ENCODE data around the gene PSMA3. TPM values are rescaled to one million over a fixed set of nuclear protein-coding genes. Genes with fewer than 3 reads are reported as not detected.

Gene PSMA3
- total RNA-seq, 4 donors from 2014 or later, result 73.6 to 157 (median 119) TPM

- WGBS, 2 donors, result 91 to 94% methylated on average over 5 of the region's 5 CpGs
- TF ChIP-seq CTCF (IDR thresholded peaks at IDR 0.05) (no peak), POLR2A (IDR thresholded peaks at IDR 0.05) (no peak)
- Histone ChIP-seq H3K27me3 (no peaks in the 10 kb centered on the region), H3K9me3 (no peaks in the 10 kb centered on the region), H3K4me1 (no peaks in the 10 kb centered on the region), H3K4me3 (no peak overlapping the region), H3K27ac (no peak overlapping the region), H3K36me3 (peaks cover 0 to 83% (median 8%) of the 10 kb centered on the region in 3 donors)
- intact Hi-C loops (cut with DNase I), result no loop called here
- no peak for DNase-seq
These were observed 17.4 kb upstream of the PSMA3 start for GRCh38 chr14:58227096-58227819.

DNA sequence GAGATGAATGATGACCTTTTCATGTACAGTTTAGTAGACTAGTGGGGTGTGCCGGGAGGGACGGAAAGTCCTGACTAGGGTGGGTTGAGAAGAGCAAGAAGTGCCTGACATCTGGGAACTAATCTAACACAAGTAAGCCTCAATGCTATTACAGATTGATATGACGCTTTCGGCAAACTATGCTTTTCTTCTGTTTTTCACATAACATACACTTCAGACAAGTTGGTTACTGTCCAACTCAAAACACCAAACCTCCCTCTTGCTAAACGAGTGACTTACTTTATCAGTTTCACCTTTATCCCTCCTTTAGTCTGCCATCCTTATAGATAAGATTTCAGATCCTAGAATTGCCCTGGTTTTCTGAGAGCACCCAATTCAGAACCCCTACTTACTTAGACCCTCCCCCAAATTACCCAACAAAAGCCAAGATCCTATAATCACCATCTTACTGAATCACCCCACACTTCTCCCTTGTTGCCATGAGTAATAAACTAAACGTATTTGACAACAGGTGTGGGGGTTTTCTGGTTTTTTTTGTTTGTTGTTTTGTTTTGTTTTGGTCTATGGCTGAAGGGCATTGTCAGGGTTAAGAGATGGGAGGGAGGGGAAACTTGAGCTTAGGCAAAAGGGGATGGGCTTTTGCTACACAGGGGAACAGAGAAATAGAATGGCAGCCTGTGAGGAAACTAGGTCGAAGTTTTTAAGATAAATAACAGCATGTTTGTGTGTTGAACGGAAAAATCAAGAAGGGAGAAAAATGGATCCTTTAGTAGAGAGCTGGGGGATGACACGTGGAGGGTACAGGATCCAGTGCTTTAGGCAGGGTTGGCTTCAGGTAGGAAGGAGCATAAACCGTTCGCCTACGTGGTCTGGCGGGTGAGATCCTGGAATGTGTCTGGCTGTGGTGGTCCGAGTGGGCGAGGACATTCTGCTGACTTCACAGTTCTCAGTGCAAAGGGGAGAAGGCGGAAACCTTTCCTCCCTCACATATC lies 6.1 kb upstream of the PSMA3 start:
- WGBS, 2 donors, result 37 to 46% methylated on average over 16 of the region's 16 CpGs
- H3K4me3 ChIP-seq, result peak overlapping the region; percentile 36 to 68 (median 62)
- peaks cover 0 to 13% (median 0%) of the 10 kb centered on the region in 3 donors for H3K36me3 ChIP-seq
- TF ChIP-seq CTCF (IDR thresholded peaks at IDR 0.05) (no peak), POLR2A (IDR thresholded peaks at IDR 0.05) (no peak)
- DNase-seq, result no peak
- H3K4me1 ChIP-seq, result peaks cover 0 to 25% (median 1%) of the 10 kb centered on the region in 3 donors
- peak overlapping the region; percentile 61 to 90 (median 84) for H3K27ac ChIP-seq
- H3K27me3 ChIP-seq, result no peaks in the 10 kb centered on the region
- H3K9me3 ChIP-seq, result no peaks in the 10 kb centered on the region
- intact Hi-C loops (cut with DNase I), result no loop called here

DNA sequence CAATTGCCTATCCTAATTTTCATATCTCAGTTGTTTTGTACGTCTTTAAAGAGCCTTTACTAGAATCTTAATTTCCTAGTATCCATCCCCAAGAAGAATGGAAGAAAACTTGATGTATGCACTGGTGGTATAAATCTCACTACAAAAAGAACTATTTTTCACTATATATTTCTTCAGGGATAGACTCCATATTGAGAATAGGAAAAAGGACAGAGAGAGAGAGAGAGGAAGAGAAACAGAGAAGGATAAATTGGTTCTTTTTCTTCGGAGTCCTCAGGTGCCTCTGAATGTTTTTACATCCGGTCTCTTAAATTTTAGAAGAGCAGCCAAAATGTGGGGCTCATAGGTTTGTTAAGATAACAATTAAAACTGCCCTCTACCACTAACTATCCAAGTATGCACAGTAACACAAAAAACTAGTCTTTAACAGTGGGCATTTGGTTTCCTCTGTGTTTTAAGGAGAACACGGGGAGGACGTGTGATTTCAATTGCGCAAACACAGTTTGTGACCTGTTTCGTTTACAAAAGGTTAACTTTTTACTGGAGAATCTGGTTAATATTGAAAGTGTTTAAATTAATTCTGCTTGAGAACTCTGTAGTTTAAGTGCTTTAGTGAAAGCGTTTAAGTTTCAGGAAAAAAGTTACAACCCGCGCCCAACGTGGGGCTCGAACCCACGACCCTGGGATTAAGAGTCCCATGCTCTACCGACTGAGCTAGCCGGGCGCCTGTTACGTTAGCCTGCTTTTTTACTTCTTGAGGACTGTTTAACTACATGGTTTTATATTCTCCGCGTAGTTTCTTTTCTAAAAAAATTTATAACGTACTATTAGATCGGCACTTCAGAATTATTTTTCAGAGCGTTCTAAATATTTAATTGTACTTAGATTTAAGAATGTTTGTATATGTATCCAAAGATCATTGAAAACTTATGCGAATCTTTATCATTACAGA lies 5.1 kb upstream of the PSMA3 start:
- DNase-seq, result no peak
- intact Hi-C loops (cut with DNase I), result no loop called here
- no peaks in the 10 kb centered on the region for H3K9me3 ChIP-seq
- peak overlapping the region; percentile 61 to 90 (median 84) for H3K27ac ChIP-seq
- WGBS, 2 donors, result 2% methylated on average over 23 of the region's 23 CpGs
- TF ChIP-seq POLR2A (IDR thresholded peaks at IDR 0.05), result no peak
- peak overlapping the region; percentile 36 to 68 (median 62) for H3K4me3 ChIP-seq
- H3K27me3 ChIP-seq, result no peaks in the 10 kb centered on the region
- peaks cover 0 to 6% (median 0%) of the 10 kb centered on the region in 3 donors for H3K36me3 ChIP-seq
- peaks cover 0 to 29% (median 4%) of the 10 kb centered on the region in 3 donors for H3K4me1 ChIP-seq

- H3K27ac ChIP-seq, result peak overlapping the region; percentile 93 to 98 (median 96)
- intact Hi-C loops (cut with DNase I), result no loop called here
- H3K4me1 ChIP-seq, result peaks cover 5 to 50% (median 20%) of the 10 kb centered on the region in 3 donors
- no peaks in the 10 kb centered on the region for H3K27me3 ChIP-seq
- TF ChIP-seq POLR2A (IDR thresholded peaks at IDR 0.05) (no peak), CTCF (IDR thresholded peaks at IDR 0.05) (no peak)
- peaks cover 0 to 16% (median 0%) of the 10 kb centered on the region in 3 donors for H3K36me3 ChIP-seq
- WGBS, 2 donors, result 1% methylated on average over 16 of the region's 16 CpGs
- no peak for DNase-seq
- H3K9me3 ChIP-seq, result no peaks in the 10 kb centered on the region
- peak overlapping the region; percentile 69 to 93 (median 85) for H3K4me3 ChIP-seq
These were observed 670 bp upstream of the PSMA3 start for GRCh38 chr14:58243790-58244555.
